Measurements from ENCODE around the gene CUTC.
"Not testable (repeated sequence)": the region's sequence is repeated elsewhere in the genome, so short reads cannot be mapped to it uniquely, and the experiment has no call there.

The CUTC gene

GRCh38 chr10:99743841-99744240 is 11.8 kb downstream of the CUTC start:
- no peak for DNase-seq

GRCh38 chr10:99746166-99746565 is 14.1 kb downstream of the CUTC start:
- DNase-seq = not testable (repeated sequence)

GRCh38 chr10:99748823-99749451 is 16.9 kb downstream of the CUTC start:
- DNase-seq = no peak

- DNase-seq = no peak
Measured at GRCh38 chr10:99750641-99751040, 18.6 kb downstream of the CUTC start.

GRCh38 chr10:99754670-99755069 is 22.6 kb downstream of the CUTC start:
- no peak for DNase-seq

GRCh38 chr10:99756159-99756558 is 24.1 kb downstream of the CUTC start:
- no peak for DNase-seq

- DNase-seq = no peak
Measured at GRCh38 chr10:99758211-99758891, 26.3 kb downstream of the CUTC start.

- DNase-seq = no peak
Measured at GRCh38 chr10:99760321-99760720, 28.3 kb downstream of the CUTC start.

- DNase-seq = no peak
Measured at GRCh38 chr10:99761365-99761764, 29.3 kb downstream of the CUTC start.

- no peak for DNase-seq
Measured at GRCh38 chr10:99765672-99766301, 33.8 kb downstream of the CUTC start.

- DNase-seq = no peak
Measured at GRCh38 chr10:99766302-99766681, 34.3 kb downstream of the CUTC start.

GRCh38 chr10:99767901-99768300 is 35.9 kb downstream of the CUTC start:
- DNase-seq = no peak

GRCh38 chr10:99768556-99768955 is 36.5 kb downstream of the CUTC start:
- no peak for DNase-seq

GRCh38 chr10:99769706-99770105 is 37.7 kb downstream of the CUTC start:
- DNase-seq = no peak

- no peak for DNase-seq
Measured at GRCh38 chr10:99770408-99771045, 38.5 kb downstream of the CUTC start.

GRCh38 chr10:99775850-99776249 is 43.8 kb downstream of the CUTC start:
- no peak for DNase-seq

- DNase-seq = no peak
Measured at GRCh38 chr10:99777918-99778714, 46.1 kb downstream of the CUTC start.

GRCh38 chr10:99779335-99779734 is 47.3 kb downstream of the CUTC start:
- DNase-seq = no peak

GRCh38 chr10:99781734-99782429 is 49.8 kb downstream of the CUTC start:
- no peak for DNase-seq

- no peak for DNase-seq
Measured at GRCh38 chr10:99782447-99783286, 50.6 kb downstream of the CUTC start, which contains the start of gene ABCC2. ABCC2 (plus strand) TSS chr10:99782640; CDS start chr10:99782845, 205 bp downstream.

- DNase-seq = no peak
Measured at GRCh38 chr10:99784016-99784726, 52.1 kb downstream of the CUTC start.
